Cardiac fibroblast (primary cell): Measurements from ENCODE around the gene MAFG.
A peak's percentile ranks its signal among the peaks of the same experiment; 100 is the strongest.

Experiments used
- DNase-seq, 2 donors: peaks; one replicate each; pipeline versions ENCODE4 v3.0.0 to v3.0.0-alpha.2; 2010; ENCODE audit warnings: low read depth in 2 of 2
- H3K4me3 ChIP-seq, 2 donors: replicated peaks in 1 of 2; 1 replicate in 1 of 2; 2 replicates in 1 of 2; pipeline ENCODE4 v1.5.1; 2011; ENCODE audit warnings: low read depth in 2 of 2, low read length in 2 of 2, mild to moderate bottlenecking in 2 of 2, moderate library complexity in 1 of 2
- CTCF ChIP-seq: IDR thresholded peaks from one replicate; pipeline ENCODE4 v1.5.1; 2011; ENCODE audit warnings: low read depth, mild to moderate bottlenecking, low read length, inconsistent platforms

The MAFG gene

GRCh38 chr17:81961521-81962498 is 34.3 kb upstream of the MAFG start:
- H3K4me3 ChIP-seq, result no peak overlapping the region
- DNase-seq, result no peak
- no peak for TF ChIP-seq CTCF

- peak; percentile 26 for TF ChIP-seq CTCF
- no peak within 1 kb of the TSS for H3K4me3 ChIP-seq
- peak in 1 of 2 donors; percentile 45 for DNase-seq
These were observed 33.6 kb upstream of the MAFG start, which contains the start of gene NOTUM for GRCh38 chr17:81961087-81961511. TSS of gene NOTUM (minus strand) at chr17:81961187. CDS start at chr17:81960909, 278 bp downstream.

GRCh38 chr17:81960130-81960958 is 32.8 kb upstream of the MAFG start:
- DNase-seq, result no peak
- H3K4me3 ChIP-seq, result no peak overlapping the region
- no peak for TF ChIP-seq CTCF

GRCh38 chr17:81959362-81960129 is 32.0 kb upstream of the MAFG start:
- DNase-seq, result peak; percentile 35 to 56
- H3K4me3 ChIP-seq, result no peak overlapping the region
- TF ChIP-seq CTCF, result no peak

- H3K4me3 ChIP-seq, result no peak overlapping the region
- DNase-seq, result no peak
- TF ChIP-seq CTCF, result no peak
These were observed 31.3 kb upstream of the MAFG start for GRCh38 chr17:81958633-81959342.
